Measurements from ENCODE around the gene NASP. TPM values are rescaled to one million over a fixed set of nuclear protein-coding genes. Genes with fewer than 3 reads are reported as not detected.

The NASP gene
- total RNA-seq, 1 donor from 2014 or later: 55.6 TPM

GRCh38 chr1:45666836-45667235 lies 83.0 kb downstream of the NASP start:
- no peak for DNase-seq (ENCODE audit: low read depth in 2 of 2)

DNA sequence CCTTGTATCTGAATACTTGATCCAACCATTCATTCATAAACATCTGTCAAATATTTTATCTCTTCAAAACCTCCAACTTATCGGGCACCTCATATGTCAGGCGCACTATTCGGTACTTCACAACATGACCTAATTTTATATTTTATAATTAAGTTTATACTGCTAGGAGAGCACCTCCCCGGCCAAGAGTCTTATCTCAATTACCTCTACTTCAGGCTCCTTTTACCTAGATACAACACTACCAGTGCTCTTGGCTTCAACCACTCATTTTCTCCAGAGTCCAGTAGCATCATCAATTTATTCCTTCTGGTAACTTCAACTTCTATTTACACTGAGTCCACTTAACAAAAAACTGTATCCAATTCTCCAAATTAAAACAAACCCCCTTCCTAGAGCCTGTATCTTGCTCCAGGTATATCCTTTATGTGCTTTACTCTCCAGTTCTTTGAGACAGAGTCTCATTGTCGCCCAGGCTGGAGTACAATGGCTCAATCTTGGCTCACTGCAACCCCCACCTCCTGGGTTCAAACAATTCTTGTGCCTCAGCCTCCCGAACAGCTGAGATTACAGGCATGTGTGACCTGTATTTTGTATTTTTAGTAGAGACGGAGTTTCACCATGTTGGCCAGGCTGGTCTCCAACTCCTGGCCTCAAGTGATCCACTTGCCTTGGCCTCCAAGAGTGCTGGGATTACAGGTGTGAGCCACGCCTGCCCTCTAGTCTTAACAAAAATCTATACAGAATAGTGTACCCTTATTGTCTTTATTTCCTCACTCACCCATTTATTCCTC lies 83.7 kb downstream of the NASP start:
- DNase-seq (ENCODE audit: low read depth in 2 of 2): no peak

Other genes with a start within 250 kb of the NASP start
- gene TOE1, start 243.9 kb upstream of the NASP start, total RNA-seq: 12.9 and 13.5 TPM in 2 replicates
- 5.9 and 7.3 TPM in 2 replicates for gene MUTYH, start 243.6 kb upstream of the NASP start, total RNA-seq
- 3.3 and 4.6 TPM in 2 replicates for gene TESK2, start 92.9 kb upstream of the NASP start, total RNA-seq
- gene CCDC163, start 84.0 kb upstream of the NASP start, total RNA-seq: 0.44 and 0.60 TPM in 2 replicates
- gene MMACHC, start 83.7 kb upstream of the NASP start, total RNA-seq: 1.3 and 1.4 TPM in 2 replicates
- gene PRDX1, start 62.2 kb upstream of the NASP start, total RNA-seq: 759 and 904 TPM in 2 replicates
- gene AKR1A1, start 33.2 kb upstream of the NASP start, total RNA-seq: 189 and 290 TPM in 2 replicates
- gene CCDC17, start 40.0 kb downstream of the NASP start, total RNA-seq: 0.22 and 0.60 TPM in 2 replicates
- 61.0 and 93.5 TPM in 2 replicates for gene GPBP1L1, start 102.5 kb downstream of the NASP start, total RNA-seq
- 9.3 and 13.1 TPM in 2 replicates for gene TMEM69, start 104.1 kb downstream of the NASP start, total RNA-seq
- 3.7 and 4.4 TPM in 2 replicates for gene IPP, start 166.6 kb downstream of the NASP start, total RNA-seq
- 8.5 and 8.7 TPM in 2 replicates for gene MAST2, start 219.6 kb downstream of the NASP start, total RNA-seq

Measured in lung microvascular endothelial cell (primary cell).